Panc1 (cell line): ENCODE results near the gene PNMA5.

Experiments
- POLR2AphosphoS5 ChIP-seq: IDR thresholded peaks from 2 replicates; pipeline ENCODE4 v1.6.1; 2012; ENCODE audit warnings: mild to moderate bottlenecking, low read depth, low read length, moderate library complexity
- SIN3A ChIP-seq: IDR thresholded peaks from 2 replicates; pipeline ENCODE4 v1.6.1; 2012; ENCODE audit warnings: low read depth, mild to moderate bottlenecking, low read length, moderate library complexity, borderline replicate concordance; ENCODE audit not compliant: insufficient read depth
- TCF7L2 ChIP-seq: IDR thresholded peaks from 2 replicates; pipeline ENCODE4 v1.6.1; 2011; ENCODE audit warnings: mild to moderate bottlenecking, low read depth, low read length, inconsistent platforms
- TF ChIP-seq, protein P1 (sequence below): fragments of 450-650 bp; IDR thresholded peaks from 2 replicates; pipeline ENCODE4 v1.5.1; 2017; ENCODE audit warnings: mild to moderate bottlenecking
- TF ChIP-seq, protein P2 (sequence below), 2 experiments: IDR thresholded peaks; 2 replicates each; pipeline ENCODE4 v1.6.1; 2011 to 2012; ENCODE audit warnings: low read depth in 2 of 2, control low read depth in 1 of 2, low read length in 1 of 2, mild to moderate bottlenecking in 1 of 2, moderate library complexity in 1 of 2; ENCODE audit not compliant: insufficient read depth in 1 of 2

DNA sequence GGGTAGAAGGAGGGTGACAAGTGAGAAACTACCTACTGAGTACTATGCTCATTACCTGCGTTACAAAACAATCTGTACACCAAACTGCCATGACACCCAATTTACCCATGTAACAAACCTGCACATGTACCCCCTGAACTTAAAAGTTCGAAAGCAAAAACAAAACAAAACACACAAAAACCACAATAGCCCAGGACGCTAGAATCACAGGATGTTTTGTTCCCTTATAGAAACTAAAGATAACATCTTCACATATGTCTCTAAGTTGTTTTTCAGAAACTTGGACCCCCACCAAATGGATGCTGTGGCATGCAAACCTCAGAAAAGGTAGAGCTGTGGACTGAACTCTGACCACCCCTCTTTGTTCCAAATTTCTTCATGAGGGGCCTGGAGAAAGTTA, 25.2 kb upstream of the PNMA5 start:
- TF ChIP-seq TCF7L2 (no peak), POLR2AphosphoS5 (no peak), SIN3A (no peak)
- TF ChIP-seq, protein P1, sequence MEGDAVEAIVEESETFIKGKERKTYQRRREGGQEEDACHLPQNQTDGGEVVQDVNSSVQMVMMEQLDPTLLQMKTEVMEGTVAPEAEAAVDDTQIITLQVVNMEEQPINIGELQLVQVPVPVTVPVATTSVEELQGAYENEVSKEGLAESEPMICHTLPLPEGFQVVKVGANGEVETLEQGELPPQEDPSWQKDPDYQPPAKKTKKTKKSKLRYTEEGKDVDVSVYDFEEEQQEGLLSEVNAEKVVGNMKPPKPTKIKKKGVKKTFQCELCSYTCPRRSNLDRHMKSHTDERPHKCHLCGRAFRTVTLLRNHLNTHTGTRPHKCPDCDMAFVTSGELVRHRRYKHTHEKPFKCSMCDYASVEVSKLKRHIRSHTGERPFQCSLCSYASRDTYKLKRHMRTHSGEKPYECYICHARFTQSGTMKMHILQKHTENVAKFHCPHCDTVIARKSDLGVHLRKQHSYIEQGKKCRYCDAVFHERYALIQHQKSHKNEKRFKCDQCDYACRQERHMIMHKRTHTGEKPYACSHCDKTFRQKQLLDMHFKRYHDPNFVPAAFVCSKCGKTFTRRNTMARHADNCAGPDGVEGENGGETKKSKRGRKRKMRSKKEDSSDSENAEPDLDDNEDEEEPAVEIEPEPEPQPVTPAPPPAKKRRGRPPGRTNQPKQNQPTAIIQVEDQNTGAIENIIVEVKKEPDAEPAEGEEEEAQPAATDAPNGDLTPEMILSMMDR = no peak
- TF ChIP-seq, protein P2, sequence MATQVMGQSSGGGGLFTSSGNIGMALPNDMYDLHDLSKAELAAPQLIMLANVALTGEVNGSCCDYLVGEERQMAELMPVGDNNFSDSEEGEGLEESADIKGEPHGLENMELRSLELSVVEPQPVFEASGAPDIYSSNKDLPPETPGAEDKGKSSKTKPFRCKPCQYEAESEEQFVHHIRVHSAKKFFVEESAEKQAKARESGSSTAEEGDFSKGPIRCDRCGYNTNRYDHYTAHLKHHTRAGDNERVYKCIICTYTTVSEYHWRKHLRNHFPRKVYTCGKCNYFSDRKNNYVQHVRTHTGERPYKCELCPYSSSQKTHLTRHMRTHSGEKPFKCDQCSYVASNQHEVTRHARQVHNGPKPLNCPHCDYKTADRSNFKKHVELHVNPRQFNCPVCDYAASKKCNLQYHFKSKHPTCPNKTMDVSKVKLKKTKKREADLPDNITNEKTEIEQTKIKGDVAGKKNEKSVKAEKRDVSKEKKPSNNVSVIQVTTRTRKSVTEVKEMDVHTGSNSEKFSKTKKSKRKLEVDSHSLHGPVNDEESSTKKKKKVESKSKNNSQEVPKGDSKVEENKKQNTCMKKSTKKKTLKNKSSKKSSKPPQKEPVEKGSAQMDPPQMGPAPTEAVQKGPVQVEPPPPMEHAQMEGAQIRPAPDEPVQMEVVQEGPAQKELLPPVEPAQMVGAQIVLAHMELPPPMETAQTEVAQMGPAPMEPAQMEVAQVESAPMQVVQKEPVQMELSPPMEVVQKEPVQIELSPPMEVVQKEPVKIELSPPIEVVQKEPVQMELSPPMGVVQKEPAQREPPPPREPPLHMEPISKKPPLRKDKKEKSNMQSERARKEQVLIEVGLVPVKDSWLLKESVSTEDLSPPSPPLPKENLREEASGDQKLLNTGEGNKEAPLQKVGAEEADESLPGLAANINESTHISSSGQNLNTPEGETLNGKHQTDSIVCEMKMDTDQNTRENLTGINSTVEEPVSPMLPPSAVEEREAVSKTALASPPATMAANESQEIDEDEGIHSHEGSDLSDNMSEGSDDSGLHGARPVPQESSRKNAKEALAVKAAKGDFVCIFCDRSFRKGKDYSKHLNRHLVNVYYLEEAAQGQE (IDR thresholded peaks at IDR 0.05; ENCODE audit: insufficient read depth in 1 of 2, low read depth in 2 of 2, low read length in 1 of 2) = no peak
